Fibroblast of mammary gland (primary cell): ENCODE measurements around the gene TMEM161B.

Source experiments
- DNase-seq: peaks from one replicate; pipeline ENCODE4 v3.0.0-alpha.2; 2010; ENCODE audit warnings: low read depth
- H3K4me3 ChIP-seq: 2 replicates; pipeline ENCODE4 v1.5.1; 2011; ENCODE audit warnings: low read depth, mild to moderate bottlenecking, low read length, moderate library complexity; ENCODE audit not compliant: control insufficient read depth
- TF ChIP-seq, protein P1 (sequence below): conservative IDR thresholded peaks from 2 replicates; pipeline ENCODE4 v1.5.1; 2011; ENCODE audit warnings: low read depth, low read length, inconsistent platforms; ENCODE audit not compliant: control insufficient read depth, insufficient read depth

The TMEM161B gene

DNA sequence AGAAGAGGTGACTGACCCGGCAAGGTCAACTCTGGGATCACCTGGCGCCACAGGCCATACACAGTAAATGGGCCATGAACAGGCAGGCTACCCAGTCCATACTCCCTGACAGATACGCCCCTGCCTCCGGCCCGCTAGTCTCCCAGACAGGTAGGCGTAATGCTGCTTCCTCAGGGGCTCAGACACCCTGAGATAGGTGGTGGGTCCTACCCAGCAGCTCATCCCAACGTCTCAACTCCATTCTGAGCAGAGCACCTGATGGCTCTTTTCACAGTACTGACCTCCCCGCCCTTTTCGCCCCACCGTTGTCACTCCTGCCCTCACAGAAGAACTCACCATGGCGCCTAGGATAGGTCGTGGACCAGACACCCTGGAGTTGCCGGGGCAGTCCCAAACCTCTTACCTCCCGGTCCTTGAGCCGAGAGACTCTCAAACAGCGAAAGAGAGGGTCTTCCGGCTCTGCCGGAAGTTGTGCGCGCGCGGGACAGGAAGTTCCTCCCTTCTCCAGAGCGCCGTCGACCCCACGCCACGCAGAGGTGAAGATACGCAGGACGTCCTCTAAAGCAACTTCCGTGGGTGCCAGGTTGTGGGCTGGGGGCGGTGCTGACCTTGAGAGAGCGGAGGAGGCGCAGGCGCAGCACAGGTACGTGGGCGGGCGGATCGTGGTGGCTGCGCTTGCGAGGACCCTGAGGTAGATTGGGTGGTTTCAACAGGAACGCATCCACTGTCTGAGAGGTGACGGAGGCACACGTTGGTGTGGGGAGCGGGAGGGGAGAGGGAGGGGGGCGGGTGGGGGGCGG lies at the start of gene TMEM161B:
TMEM161B (minus strand) TSS at position 461 of the 800 bp plus-strand sequence; CDS start at position 339, 122 bp downstream.
- H3K4me3 ChIP-seq, result peak within 1 kb of the TSS; percentile 96
- DNase-seq, result peak; percentile 78
- TF ChIP-seq, protein P1, sequence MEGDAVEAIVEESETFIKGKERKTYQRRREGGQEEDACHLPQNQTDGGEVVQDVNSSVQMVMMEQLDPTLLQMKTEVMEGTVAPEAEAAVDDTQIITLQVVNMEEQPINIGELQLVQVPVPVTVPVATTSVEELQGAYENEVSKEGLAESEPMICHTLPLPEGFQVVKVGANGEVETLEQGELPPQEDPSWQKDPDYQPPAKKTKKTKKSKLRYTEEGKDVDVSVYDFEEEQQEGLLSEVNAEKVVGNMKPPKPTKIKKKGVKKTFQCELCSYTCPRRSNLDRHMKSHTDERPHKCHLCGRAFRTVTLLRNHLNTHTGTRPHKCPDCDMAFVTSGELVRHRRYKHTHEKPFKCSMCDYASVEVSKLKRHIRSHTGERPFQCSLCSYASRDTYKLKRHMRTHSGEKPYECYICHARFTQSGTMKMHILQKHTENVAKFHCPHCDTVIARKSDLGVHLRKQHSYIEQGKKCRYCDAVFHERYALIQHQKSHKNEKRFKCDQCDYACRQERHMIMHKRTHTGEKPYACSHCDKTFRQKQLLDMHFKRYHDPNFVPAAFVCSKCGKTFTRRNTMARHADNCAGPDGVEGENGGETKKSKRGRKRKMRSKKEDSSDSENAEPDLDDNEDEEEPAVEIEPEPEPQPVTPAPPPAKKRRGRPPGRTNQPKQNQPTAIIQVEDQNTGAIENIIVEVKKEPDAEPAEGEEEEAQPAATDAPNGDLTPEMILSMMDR, result no peak

DNA sequence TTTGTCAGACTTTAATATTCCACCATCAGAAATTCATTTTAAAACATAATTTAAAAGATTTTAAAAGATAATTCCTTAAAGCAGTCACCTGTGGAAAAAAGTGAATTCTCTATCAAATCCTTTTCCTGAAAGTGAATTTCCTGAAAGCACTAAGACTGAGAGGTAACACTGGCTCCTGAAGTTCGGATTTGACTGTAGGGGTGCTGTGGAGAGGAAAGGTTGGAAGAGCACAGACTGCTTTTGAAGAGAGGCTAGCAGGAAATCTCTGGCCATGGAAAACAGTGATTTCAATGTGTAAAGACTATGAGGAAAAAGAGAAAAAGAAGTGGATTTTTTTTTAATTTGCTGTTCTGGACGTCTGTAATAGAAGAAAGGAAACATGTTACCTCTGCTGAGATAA lies 35.7 kb upstream of the TMEM161B start:
- no peak overlapping the region for H3K4me3 ChIP-seq
- DNase-seq, result no peak
- TF ChIP-seq, protein P1, result no peak

DNA sequence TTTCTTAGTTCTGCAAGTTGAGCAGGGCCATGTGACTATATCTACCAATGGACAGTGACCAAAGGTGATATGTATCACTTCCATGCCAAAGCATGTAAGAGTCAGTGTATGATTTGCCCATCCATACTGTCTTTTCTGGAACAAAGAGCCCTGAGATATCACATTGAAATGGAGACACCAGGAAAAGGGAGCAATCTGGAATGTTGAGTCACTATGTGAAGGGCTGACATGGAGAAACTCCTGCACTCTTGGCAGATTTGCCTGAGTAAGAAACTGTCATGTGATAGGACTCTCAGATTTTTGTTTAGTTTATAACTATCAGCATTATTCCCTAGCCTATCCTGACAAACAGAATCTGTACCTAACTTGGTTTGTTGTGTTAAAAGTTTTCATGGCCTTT lies 29.8 kb upstream of the TMEM161B start:
- peak; percentile 63 for DNase-seq
- TF ChIP-seq, protein P1, result no peak
- H3K4me3 ChIP-seq, result no peak overlapping the region

DNA sequence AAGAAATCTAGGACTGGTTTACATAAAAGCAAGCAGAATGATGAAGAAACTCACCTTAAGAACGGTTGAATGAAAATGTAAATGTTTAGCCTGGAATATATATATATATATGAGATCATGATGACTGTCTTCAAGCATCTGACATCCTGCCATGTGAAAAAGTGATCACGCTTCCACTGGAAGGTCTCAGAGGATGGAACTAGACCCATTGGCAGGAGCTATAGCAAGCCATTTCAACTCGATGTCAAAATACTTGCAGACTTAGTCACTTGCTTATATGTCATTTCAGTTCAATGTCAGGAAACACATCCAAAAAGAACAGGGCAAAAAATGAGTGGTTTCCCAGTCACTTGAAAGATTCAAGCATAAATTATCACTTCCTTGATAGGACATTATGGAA lies 22.2 kb upstream of the TMEM161B start:
- TF ChIP-seq, protein P1, result no peak
- no peak overlapping the region for H3K4me3 ChIP-seq
- DNase-seq, result peak; percentile 48

DNA sequence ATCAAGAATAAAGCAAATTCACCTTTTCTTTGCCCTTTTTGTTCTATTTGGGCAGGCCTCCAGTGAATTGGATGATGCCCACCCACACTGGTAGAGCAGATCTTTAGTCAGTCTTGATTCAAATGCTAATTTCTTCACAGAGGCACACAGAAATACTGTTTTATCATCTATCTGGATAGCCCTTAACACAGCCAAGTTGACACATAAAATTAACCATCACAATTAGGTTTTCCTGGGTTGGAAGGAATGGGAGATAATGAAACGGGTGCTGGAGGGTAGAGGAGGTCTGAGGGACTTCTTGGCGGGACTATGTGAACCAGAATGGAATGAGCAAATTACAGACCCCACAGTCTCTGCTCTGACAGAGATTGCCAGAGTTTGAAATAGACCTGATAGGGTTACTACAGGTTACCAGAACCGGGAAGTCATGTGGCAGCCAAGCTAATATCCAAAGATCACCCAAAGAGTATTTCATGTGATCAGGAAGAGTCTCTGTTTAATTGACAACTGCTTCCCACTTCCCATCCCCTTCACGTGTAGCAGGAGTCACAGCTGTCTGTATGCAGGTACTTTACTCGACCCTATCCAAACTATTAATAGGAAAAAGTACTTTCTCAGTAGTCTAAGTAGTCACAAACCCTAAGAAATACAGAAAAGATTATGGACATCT lies 20.0 kb upstream of the TMEM161B start:
- no peak overlapping the region for H3K4me3 ChIP-seq
- TF ChIP-seq, protein P1, result no peak
- no peak for DNase-seq

DNA sequence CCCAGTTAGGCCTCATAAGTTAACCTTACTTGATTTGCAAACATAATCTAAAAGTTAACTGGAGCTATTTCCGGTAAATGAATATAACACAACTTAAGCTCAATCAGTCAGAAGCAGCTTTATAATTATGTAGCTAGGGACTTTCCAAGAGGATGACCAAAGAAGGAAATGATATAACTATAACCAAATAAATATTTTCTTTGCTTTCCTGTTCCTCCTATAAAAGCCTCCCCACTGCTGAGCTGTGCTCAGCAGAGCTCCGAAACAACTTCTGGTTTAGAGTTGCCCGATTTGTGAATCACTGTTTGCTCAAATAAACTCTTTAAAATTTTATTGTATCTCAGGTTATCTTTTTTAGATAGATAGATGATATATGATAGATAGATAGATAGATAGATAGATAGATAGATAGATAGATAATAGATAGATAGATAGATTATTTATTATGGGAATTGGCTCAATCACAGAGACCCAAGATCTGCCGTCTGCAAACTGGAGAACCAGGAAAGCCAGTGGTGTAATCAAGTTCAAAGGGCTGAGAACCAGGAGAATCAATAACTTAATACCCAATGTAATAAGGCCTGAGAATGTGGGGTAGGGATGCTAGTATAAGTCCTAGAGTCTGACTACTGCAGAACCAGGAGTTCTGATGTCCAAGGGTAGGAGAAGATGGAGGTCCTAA lies 19.3 kb upstream of the TMEM161B start:
- TF ChIP-seq, protein P1, result no peak
- H3K4me3 ChIP-seq, result no peak overlapping the region
- DNase-seq, result no peak
